HG03045 (cell line): ENCODE measurements around the gene FXN.
"Not testable (repeated sequence)": the region's sequence is repeated elsewhere in the genome, so short reads cannot be mapped to it uniquely, and the experiment has no call there.

Experiments used
- ATAC-seq: cut with Tn5 transposase; IDR thresholded peaks from one replicate; pipeline ENCODE4 v1.9.1; 2021; ENCODE audit warnings: mild to moderate bottlenecking, moderate library complexity; ENCODE audit not compliant: unreplicated experiment

Gene FXN

DNA sequence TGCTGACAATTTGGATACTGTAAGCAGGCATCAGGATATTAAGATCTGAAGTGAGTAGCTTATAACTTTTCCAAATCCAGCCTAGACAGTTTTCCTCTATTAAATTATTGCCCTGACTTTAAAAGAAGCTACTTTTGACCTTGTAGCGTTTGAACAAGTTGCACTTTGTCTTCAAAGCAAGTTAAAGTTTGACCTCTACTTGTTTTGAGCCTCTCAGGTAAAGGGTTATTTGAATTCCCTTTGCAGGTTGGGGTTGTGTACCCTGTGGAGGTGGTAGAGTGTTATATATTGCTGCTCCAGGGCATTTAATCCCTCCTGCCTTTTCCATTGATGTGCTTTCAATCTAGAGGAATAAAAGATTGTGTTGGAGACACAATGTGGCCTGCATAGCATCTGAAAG lies 30.1 kb downstream of the FXN start:
- ATAC-seq, result no peak

DNA sequence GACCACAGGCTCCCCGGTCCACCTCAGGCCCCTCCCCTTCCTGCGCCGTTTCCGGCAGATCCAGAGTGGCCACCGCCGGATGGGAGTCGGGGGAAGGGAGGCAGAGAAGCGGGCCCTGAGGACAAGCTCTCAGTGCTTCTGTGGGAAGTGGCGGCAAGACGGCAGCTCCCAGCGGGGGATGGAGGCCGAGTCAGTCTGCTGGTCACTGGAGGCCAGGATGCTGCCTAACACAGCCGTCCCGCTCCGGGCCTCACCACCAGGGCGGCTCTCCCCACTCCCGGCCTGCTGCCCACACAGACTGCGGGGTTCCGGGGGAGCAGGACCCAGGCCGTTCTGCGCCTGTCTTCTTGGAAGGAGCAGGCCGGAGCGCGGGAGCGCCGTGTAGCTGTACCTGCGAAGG lies 31.4 kb downstream of the FXN start:
- no peak for ATAC-seq

DNA sequence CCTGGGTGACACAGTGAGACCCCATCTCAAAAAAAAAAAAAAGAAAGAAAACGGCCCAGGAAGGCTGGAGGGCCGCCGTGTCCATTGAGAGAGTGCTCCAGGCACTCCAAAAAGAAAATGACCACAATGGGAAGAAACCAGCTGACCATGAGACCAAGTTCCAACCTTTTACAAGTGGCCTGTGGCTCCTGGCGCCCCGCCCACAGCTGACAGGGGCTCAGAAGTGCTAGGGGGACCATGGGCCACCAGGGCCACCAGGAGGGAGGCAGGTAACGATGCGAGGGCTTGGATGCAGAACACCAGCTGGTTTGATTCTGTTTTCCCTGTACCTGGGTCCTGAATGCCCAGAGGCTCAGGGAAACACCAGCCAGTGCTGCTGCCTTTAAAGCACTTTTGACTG lies 34.6 kb downstream of the FXN start:
- no peak for ATAC-seq

DNA sequence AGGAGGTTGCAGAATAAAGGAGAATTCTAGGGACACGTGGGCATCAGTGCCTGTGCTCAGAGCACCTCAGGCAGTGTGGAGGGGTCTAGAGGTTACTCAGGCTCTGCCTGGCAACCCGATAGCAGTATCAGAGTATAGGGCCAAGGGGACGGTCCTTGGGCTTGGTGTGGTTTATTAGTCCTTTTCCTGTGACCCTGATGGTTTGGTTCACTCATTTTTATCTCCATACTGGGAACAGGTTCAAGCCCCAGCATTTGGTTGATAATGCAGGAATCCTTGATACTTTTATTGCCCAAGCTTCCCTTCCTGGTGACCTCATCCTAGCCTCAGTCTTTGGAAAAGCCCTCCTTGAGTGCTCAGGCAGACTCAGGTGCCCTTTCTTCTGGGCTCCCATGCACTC lies 35.5 kb downstream of the FXN start:
- ATAC-seq, result no peak

DNA sequence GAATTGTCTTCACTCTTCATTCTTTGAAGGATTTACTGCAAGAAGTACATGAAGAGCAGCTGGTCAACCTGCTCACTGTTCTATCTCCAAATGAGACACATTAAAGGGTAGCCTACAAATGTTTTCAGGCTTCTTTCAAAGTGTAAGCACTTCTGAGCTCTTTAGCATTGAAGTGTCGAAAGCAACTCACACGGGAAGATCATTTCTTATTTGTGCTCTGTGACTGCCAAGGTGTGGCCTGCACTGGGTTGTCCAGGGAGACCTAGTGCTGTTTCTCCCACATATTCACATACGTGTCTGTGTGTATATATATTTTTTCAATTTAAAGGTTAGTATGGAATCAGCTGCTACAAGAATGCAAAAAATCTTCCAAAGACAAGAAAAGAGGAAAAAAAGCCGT lies 37.6 kb downstream of the FXN start:
- ATAC-seq, result no peak

DNA sequence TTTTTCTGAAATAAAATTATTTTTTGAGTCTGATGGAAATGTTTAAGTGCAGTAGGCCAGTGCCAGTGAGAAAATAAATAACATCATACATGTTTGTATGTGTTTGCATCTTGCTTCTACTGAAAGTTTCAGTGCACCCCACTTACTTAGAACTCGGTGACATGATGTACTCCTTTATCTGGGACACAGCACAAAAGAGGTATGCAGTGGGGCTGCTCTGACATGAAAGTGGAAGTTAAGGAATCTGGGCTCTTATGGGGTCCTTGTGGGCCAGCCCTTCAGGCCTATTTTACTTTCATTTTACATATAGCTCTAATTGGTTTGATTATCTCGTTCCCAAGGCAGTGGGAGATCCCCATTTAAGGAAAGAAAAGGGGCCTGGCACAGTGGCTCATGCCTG lies 39.2 kb downstream of the FXN start:
- ATAC-seq, result no peak

DNA sequence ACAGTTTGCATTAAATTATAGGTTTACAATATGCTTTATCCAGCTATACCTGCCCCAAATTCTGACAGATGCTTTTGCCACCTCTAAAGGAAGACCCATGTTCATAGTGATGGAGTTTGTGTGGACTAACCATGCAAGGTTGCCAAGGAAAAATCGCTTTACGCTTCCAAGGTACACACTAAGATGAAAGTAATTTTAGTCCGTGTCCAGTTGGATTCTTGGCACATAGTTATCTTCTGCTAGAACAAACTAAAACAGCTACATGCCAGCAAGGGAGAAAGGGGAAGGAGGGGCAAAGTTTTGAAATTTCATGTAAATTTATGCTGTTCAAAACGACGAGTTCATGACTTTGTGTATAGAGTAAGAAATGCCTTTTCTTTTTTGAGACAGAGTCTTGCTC lies 41.0 kb downstream of the FXN start:
- ATAC-seq, result no peak

DNA sequence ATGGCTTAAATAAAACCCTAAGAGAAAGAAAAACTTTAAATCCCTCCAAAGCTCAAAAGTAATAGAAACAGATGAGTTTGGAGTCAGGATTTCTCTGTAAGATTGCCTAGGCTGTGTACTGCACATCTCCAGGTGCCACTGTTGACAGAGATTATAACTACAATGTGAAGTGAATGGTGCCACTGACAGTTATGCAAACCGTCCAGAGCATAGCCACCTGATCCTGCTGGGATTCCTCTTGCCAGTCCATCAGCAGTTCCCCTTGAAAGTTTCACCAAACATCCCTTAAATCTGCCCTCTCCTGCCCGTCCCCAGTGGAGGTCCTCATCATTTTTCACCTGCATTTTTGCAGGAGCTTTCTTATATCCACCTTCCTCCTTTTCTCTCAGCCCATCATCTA lies 42.5 kb downstream of the FXN start:
- ATAC-seq, result no peak

DNA sequence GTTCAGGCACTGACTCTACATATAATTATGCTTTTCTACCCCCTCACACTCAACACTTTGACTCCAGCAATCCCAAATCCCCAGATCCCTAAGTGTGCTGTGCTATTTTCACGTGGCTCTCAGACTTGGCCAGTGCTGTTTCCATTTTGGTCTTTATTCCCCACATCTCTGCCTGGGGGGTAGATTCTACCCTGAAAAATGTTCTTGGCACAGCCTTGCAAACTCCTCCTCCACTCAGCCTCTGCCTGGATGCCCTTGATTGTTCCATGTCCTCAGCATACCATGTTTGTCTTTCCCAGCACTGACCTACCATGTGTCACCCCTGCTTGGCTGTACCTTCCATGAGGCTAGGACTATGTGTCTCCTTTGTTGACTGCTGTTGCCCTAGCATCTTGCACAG lies 43.0 kb downstream of the FXN start:
- ATAC-seq, result no peak

DNA sequence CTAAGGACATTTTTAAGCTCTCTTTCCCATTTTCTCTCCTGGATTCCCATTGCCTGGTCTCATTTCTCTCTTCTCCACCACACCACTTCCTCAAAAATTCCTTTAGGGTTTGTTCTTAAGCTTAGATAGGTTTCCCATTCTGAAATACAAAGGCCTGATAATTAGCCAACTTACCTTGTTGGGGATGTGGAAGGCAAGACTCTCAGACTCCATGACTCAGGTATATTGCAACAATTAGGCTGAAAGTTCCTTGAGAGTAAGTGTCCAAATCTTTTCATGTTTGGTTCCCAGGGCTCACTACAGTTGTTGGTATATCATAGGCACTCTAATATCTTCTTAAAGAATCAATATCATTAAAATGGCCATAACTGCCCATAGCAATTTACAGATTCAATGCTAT lies 43.6 kb downstream of the FXN start:
- no peak for ATAC-seq

DNA sequence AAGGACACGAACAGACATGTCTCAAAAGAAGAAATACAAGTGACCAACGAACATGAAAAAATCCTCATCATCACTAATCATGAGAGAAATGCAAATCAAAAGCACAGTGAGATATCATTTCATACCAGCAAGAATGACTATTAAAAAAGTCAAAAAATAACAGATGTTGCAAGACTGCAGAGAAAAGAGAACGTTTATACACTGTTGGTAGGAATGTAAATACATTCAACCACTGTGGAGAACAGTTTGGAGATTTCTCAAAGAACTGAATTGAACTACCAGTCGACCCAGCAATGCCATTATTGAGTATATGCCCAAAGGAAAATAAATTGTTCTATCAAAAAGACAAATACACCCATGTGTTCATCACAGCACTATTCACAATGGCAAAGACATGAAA lies 45.7 kb downstream of the FXN start:
- no peak for ATAC-seq

DNA sequence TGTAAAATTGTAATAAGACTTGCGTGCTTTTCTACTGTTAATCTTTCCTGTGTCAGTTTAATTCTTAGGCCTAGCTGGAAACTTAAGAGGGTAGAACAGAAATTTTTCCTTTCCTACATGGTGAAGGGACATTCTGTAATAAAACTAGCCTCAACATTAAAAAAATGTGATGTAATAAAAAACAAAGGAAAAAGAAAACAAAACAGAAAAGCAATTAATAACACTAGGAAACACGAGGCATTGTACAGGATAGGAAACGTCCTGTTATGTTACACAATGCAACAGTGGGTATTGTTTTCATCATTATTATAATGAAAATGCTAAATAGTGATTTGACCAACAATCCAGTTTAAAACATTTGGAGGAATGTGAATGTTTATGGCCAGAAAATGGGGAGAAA lies 47.8 kb downstream of the FXN start:
- no peak for ATAC-seq

DNA sequence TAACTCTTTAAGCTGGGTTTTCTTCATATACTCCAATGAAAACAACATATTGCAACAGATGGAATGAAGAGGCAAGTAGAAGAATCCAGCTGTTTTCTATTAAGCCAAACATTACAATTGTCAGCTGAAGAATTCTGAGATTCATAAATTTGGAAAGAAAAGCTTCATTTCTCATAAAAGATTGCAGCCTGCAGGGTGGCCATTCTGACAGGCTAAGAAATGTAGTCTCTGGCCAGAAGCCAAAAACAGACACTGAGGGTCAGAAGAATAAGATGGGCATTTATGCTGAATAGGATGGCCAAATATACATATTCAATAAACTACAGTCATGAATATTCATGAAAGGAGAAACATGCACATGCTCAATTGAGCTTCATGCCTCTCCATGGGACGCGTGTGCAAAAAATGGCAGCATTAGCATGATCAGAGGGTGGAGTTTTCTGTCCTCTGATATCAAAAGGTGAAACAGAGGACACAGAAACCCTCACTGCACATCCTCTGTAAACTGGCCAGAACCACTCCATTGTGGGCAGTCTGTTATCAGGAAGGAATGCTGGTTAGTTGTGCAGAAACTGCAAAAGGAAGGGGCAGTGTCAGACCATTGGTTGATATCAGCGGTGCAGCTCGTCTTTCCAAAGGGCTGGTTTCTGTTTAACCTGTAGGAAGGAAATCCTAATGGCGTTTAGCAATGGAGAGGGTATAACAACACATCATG lies 50.2 kb downstream of the FXN start:
- no peak for ATAC-seq

DNA sequence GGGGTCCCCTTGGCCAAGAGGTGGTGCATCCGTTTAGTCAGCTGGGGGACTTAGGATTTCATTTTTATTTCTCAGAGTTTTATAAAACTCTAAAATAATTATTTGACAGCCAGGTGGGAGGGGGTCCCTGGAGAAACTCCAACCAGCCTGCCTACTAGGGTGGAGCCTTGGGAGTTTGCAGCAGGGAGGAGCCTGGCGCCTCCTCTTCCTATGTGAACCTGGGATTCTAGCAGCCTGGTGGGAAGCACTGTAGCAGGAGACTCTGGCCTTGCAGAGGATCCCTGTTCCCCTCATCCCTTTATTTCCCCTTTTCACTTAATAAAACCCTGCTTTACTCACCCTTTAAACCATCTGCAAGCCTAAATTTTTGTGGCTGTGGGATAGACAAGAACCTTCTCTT lies 50.8 kb downstream of the FXN start:
- ATAC-seq, result no peak

DNA sequence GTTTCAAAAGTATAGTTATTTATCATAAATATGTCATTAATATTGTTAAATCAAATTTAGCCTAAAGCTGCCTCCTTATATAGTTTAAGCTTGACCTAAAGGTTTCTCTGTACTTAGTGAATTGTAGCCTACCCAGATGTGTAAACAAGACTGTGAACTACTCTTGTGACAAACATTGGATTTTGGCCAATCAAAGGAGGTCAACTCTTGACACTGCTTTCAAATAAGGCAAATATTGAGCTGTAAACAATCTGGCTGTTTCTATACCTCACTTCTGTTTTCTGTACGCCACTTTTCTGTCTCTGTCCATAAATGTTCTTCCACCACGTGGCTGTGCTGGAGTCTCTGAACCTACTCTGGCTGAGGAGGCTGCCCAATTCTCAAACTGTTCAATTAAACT lies 51.2 kb downstream of the FXN start:
- no peak for ATAC-seq

DNA sequence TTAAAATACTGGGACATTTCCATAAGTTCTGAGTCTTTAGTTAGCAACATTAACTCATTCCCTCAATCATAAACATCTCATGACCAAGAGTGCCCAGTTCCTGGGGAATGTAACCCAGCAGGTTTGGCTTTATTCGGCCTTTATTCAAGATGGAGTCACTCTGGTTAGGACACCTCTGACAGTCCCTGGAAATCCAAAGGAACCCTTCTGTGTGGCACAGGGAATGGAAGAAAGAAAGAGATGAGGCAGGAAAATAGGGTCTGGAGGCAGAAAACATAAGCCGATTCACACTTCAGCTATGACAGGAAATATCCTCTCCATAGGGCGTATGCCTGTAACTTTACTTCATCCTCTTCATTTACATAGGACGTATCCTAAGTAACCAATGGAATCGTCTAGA lies 53.5 kb downstream of the FXN start:
- no peak for ATAC-seq

DNA sequence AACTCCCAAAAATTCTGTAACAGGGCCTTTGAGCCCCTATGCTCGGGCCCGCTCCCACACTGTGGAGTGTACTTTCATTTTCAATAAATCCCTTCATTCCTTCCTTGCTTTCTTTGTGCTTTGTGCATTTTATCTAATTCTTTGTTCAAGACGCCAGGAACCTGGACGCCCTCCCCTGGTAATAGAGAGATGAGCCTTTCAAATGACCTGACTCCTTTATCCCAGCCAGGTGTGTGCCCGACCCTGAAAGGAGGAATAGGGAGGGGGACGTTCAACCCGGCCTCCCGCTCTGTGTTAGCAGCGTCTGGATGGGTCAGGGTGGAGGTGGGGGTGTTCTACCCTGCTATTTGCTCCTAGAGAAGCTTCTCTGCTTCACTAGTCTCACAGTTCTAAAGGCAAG lies 53.9 kb downstream of the FXN start:
- no peak for ATAC-seq

DNA sequence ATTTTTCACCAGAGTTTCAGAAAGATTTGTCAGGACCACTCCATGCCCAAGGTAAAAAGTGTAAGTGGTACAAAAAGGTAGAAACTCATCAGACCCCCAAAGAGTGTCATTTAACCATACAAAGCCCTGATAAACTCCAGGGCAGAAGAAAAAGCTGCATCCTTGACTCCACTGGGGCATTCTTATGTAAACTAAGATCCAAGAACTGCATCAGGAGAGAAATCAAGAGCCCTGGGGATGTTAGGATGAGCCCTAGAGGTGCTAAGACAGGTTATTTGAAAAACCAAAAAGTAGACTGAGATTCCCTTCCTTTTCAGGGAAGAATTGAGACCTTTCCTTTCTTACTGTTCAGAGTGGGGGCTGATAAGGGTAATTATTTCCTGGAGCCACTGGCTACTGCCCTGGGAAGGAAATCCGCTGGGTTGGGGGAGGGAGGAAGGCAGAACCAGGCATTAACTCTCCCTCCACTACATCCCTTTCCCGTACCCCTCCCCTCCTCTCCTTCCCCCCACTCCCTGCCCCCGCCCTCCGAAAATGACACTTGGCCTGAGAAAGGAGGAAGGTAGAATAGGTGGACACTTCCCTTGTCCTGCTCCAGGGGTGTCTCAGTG lies 54.7 kb downstream of the FXN start:
- no peak for ATAC-seq

DNA sequence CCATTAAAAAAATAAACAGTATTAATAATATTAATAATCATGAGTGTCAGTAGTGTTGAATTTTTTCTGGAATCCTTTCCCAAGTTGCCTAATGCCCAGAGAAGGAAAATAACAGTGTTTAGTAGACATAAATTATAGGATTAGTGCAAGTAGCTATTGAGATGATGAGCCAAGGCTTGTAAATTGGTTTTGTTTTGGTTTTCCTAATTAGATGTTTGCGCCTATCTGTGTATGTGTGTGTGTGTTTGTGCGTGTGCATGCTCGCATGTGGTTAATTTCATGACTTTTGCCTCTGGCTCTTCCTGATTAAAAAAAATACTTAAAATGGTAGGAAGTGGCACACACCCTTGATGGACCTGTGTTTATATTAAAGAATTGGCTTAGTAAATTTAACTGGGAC lies 55.4 kb downstream of the FXN start:
- no peak for ATAC-seq

DNA sequence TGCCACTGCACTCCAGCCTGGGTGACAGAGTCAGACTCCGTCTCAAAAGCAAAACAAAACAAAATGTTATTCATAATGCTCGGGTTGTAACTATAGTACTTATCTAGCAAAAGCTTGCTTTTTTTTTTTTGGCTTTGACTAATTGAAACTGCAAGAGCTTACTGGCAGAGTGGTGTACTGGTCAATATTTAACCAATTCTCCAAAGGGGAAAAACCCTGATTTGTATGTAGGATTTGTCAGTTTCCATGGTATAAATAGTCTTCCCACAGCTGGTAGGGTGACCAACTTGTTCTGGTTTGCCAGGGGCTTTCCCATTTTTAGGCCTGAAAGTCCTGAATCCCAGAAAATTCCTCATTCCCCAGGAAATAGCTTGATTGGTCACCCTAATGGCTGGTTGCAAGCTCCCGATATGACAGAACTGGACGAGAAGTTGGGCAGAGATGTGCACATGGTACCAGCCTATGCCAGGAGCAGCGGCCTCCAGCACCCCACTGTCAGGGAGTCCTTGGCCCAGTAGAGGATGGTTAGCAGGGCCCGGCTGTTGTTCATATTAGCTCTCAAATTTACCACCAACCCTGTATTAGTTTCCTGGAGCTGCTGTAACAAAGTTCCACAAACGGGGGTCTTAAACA lies 58.0 kb downstream of the FXN start:
- no peak for ATAC-seq

DNA sequence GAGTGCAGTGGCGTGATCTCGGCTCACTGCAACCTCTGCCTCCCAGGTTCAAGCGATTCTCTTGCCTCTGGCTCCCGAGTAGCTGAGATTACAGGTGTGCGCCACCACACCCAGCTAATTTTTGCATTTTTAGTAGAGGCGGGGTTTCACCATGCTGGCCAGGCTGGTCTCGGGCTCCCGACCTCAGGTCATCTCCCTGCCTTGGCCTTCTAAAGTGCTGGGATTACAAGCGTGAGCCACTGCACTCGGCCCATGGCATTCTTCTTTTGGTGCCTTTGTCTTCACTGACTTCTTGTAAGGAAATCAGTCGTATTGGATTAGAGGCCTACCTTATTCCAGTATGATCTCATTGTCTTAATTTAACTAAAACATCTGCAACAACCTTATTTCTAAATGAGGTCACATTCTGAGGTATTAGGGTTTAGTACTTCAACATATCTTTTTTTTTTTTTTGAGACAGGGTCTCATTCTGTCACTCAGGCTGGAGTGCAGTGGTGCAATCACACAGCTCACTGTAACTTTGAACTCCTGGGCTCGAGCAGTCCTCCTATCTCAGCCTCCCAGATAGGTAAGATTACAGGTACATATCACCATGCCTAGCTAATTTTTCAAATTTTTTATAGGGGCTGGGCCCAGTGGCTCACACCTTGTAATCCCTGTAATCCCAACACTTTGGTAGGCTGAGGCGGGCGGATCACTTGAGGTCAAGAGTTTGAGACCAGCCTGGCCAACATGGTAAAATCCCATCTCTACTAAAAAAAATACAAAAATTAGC lies 59.0 kb downstream of the FXN start:
- not testable (repeated sequence) for ATAC-seq

DNA sequence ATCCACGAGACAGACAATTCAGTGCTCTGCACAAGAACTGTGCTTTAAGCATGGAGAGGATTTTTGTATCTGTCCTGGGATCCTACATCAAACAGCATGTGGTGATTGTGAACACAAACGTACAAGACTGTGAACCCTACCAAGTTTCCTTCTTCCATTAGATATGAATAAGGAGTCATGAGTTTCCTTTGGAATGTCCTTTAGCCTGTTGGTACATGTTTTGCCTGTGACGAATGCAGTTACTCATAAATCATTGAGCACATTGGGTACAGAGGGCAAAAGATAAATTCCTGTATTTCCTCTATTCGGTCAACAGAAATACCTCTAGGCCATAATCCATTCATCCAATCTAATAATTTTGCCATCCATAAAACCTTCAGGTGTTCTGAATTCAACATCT lies 61.5 kb downstream of the FXN start:
- ATAC-seq, result no peak
